ENCODE data around the gene COBL. TPM values are rescaled to one million over a fixed set of nuclear protein-coding genes. Genes with fewer than 3 reads are reported as not detected.

The COBL gene
- total RNA-seq, 2 experiments from 2014 or later = not detected

GRCh38 chr7:51290304-51290637 is 26.3 kb downstream of the COBL start:
- no peak for ATAC-seq
- DNase-seq = no peak
- Mint-ChIP-seq H3K36me3 (no peaks in the 10 kb centered on the region), H3K4me1 (no peaks in the 10 kb centered on the region), H3K27ac (no peak overlapping the region), H3K4me3 (no peak overlapping the region), H3K27me3 (peaks cover 6% of the 10 kb centered on the region), H3K9me3 (ENCODE audit: low read depth) (no peaks in the 10 kb centered on the region)
- CTCF ChIA-PET = no interaction called here

- no peak overlapping the region for H3K4me3 Mint-ChIP-seq
- DNase-seq (no peak), ATAC-seq (no peak)
- no peaks in the 10 kb centered on the region for H3K36me3 Mint-ChIP-seq
- no peak overlapping the region for H3K27ac Mint-ChIP-seq
- CTCF ChIA-PET = no interaction called here
- H3K4me1 Mint-ChIP-seq = no peaks in the 10 kb centered on the region
- no peaks in the 10 kb centered on the region for H3K9me3 Mint-ChIP-seq (ENCODE audit: low read depth)
- peaks cover 6% of the 10 kb centered on the region for H3K27me3 Mint-ChIP-seq
These were observed 26.8 kb downstream of the COBL start for GRCh38 chr7:51289623-51290303.

GRCh38 chr7:51288896-51289622 is 27.6 kb downstream of the COBL start:
- CTCF ChIA-PET = no interaction called here
- ATAC-seq (no peak), DNase-seq (no peak)
- no peaks in the 10 kb centered on the region for H3K9me3 Mint-ChIP-seq (ENCODE audit: low read depth)
- peaks cover 6% of the 10 kb centered on the region for H3K27me3 Mint-ChIP-seq
- H3K36me3 Mint-ChIP-seq = no peaks in the 10 kb centered on the region
- H3K27ac Mint-ChIP-seq = no peak overlapping the region
- H3K4me3 Mint-ChIP-seq = no peak overlapping the region
- no peaks in the 10 kb centered on the region for H3K4me1 Mint-ChIP-seq

- DNase-seq = no peak
- Mint-ChIP-seq H3K36me3 (no peaks in the 10 kb centered on the region), H3K9me3 (ENCODE audit: low read depth) (no peaks in the 10 kb centered on the region), H3K27me3 (peaks cover 6% of the 10 kb centered on the region), H3K4me3 (no peak overlapping the region), H3K27ac (no peak overlapping the region), H3K4me1 (no peaks in the 10 kb centered on the region)
- CTCF ChIA-PET = no interaction called here
- ATAC-seq = no peak
These were observed 30.2 kb downstream of the COBL start for GRCh38 chr7:51286401-51286800.

GRCh38 chr7:51280156-51280555 is 36.5 kb downstream of the COBL start:
- no peaks in the 10 kb centered on the region for H3K36me3 Mint-ChIP-seq
- H3K27ac Mint-ChIP-seq = no peak overlapping the region
- CTCF ChIA-PET = no interaction called here
- no peaks in the 10 kb centered on the region for H3K9me3 Mint-ChIP-seq (ENCODE audit: low read depth)
- no peak overlapping the region for H3K4me3 Mint-ChIP-seq
- ATAC-seq (no peak), DNase-seq (no peak)
- no peaks in the 10 kb centered on the region for H3K4me1 Mint-ChIP-seq
- H3K27me3 Mint-ChIP-seq = no peaks in the 10 kb centered on the region

- CTCF ChIA-PET = no interaction called here
- H3K27me3 Mint-ChIP-seq = no peaks in the 10 kb centered on the region
- H3K36me3 Mint-ChIP-seq = no peaks in the 10 kb centered on the region
These were observed 37.1 kb downstream of the COBL start for GRCh38 chr7:51279391-51280023.

GRCh38 chr7:51278797-51279196 is 37.8 kb downstream of the COBL start:
- Mint-ChIP-seq H3K27me3 (no peaks in the 10 kb centered on the region), H3K4me1 (no peaks in the 10 kb centered on the region), H3K27ac (no peak overlapping the region), H3K4me3 (no peak overlapping the region), H3K36me3 (no peaks in the 10 kb centered on the region), H3K9me3 (ENCODE audit: low read depth) (no peaks in the 10 kb centered on the region)
- CTCF ChIA-PET = no interaction called here
- ATAC-seq (no peak), DNase-seq (no peak)

More at GRCh38 chr7:51279391-51280023, 37.1 kb downstream of the COBL start:
- Mint-ChIP-seq H3K4me1 (no peaks in the 10 kb centered on the region), H3K9me3 (ENCODE audit: low read depth) (no peaks in the 10 kb centered on the region), H3K4me3 (no peak overlapping the region), H3K27ac (no peak overlapping the region)
- DNase-seq (no peak), ATAC-seq (no peak)

GRCh38 chr7:51276967-51277366 is 39.6 kb downstream of the COBL start:
- Mint-ChIP-seq H3K4me1 (no peaks in the 10 kb centered on the region), H3K9me3 (ENCODE audit: low read depth) (no peaks in the 10 kb centered on the region), H3K4me3 (no peak overlapping the region), H3K36me3 (no peaks in the 10 kb centered on the region), H3K27ac (no peak overlapping the region), H3K27me3 (no peaks in the 10 kb centered on the region)
- DNase-seq = no peak
- CTCF ChIA-PET = no interaction called here
- ATAC-seq = no peak

GRCh38 chr7:51276091-51276605 is 40.5 kb downstream of the COBL start:
- ATAC-seq (no peak), DNase-seq (no peak)
- CTCF ChIA-PET = no interaction called here
- no peaks in the 10 kb centered on the region for H3K9me3 Mint-ChIP-seq (ENCODE audit: low read depth)
- no peak overlapping the region for H3K4me3 Mint-ChIP-seq
- no peaks in the 10 kb centered on the region for H3K4me1 Mint-ChIP-seq
- H3K27ac Mint-ChIP-seq = no peak overlapping the region
- H3K36me3 Mint-ChIP-seq = no peaks in the 10 kb centered on the region
- no peaks in the 10 kb centered on the region for H3K27me3 Mint-ChIP-seq

- no peak overlapping the region for H3K4me3 Mint-ChIP-seq
- no peaks in the 10 kb centered on the region for H3K4me1 Mint-ChIP-seq
- H3K27ac Mint-ChIP-seq = no peak overlapping the region
- H3K36me3 Mint-ChIP-seq = no peaks in the 10 kb centered on the region
- DNase-seq = no peak
- no peak for ATAC-seq
- H3K9me3 Mint-ChIP-seq (ENCODE audit: low read depth) = no peaks in the 10 kb centered on the region
- CTCF ChIA-PET = no interaction called here
- H3K27me3 Mint-ChIP-seq = no peaks in the 10 kb centered on the region
These were observed 41.1 kb downstream of the COBL start for GRCh38 chr7:51275532-51275931.

GRCh38 chr7:51274955-51275354 is 41.7 kb downstream of the COBL start:
- no peak overlapping the region for H3K27ac Mint-ChIP-seq
- DNase-seq = no peak
- H3K27me3 Mint-ChIP-seq = no peaks in the 10 kb centered on the region
- no peaks in the 10 kb centered on the region for H3K9me3 Mint-ChIP-seq (ENCODE audit: low read depth)
- CTCF ChIA-PET = no interaction called here
- ATAC-seq = no peak
- H3K4me1 Mint-ChIP-seq = no peaks in the 10 kb centered on the region
- no peaks in the 10 kb centered on the region for H3K36me3 Mint-ChIP-seq
- no peak overlapping the region for H3K4me3 Mint-ChIP-seq

GRCh38 chr7:51274001-51274400 is 42.6 kb downstream of the COBL start:
- no peak overlapping the region for H3K4me3 Mint-ChIP-seq
- no peak for DNase-seq
- H3K27me3 Mint-ChIP-seq = no peaks in the 10 kb centered on the region
- ATAC-seq = no peak
- H3K9me3 Mint-ChIP-seq (ENCODE audit: low read depth) = no peaks in the 10 kb centered on the region
- H3K4me1 Mint-ChIP-seq = no peaks in the 10 kb centered on the region
- CTCF ChIA-PET = no interaction called here
- no peak overlapping the region for H3K27ac Mint-ChIP-seq
- no peaks in the 10 kb centered on the region for H3K36me3 Mint-ChIP-seq

GRCh38 chr7:51273360-51273759 is 43.2 kb downstream of the COBL start:
- CTCF ChIA-PET = no interaction called here
- Mint-ChIP-seq H3K36me3 (no peaks in the 10 kb centered on the region), H3K4me1 (no peaks in the 10 kb centered on the region), H3K27me3 (no peaks in the 10 kb centered on the region), H3K27ac (no peak overlapping the region), H3K4me3 (no peak overlapping the region), H3K9me3 (ENCODE audit: low read depth) (no peaks in the 10 kb centered on the region)
- ATAC-seq = no peak
- no peak for DNase-seq

- Mint-ChIP-seq H3K36me3 (no peaks in the 10 kb centered on the region), H3K9me3 (ENCODE audit: low read depth) (no peaks in the 10 kb centered on the region), H3K27me3 (no peaks in the 10 kb centered on the region), H3K27ac (no peak overlapping the region), H3K4me1 (no peaks in the 10 kb centered on the region), H3K4me3 (no peak overlapping the region)
- ATAC-seq = no peak
- CTCF ChIA-PET = no interaction called here
- no peak for DNase-seq
These were observed 45.6 kb downstream of the COBL start for GRCh38 chr7:51270965-51271364.

Measured in activated CD8-positive, alpha-beta memory T cell treated with anti-CD3 and anti-CD28 coated beads, Interleukin-2, amount 10 ng/mL, durations not matched to agents 7 days and 5 days (primary cell).